Measurements from ENCODE around the gene SPC24. TPM values are rescaled to one million over a fixed set of nuclear protein-coding genes. Genes with fewer than 3 reads are reported as not detected.

Gene SPC24
- total RNA-seq, 4 donors from 2014 or later, result 0.24 to 1.1 (median 0.78) TPM; not detected in 1

GRCh38 chr19:11196406-11197287 lies 41.1 kb upstream of the SPC24 start:
- TF ChIP-seq POLR2A (IDR thresholded peaks at IDR 0.05) (no peak), CTCF (IDR thresholded peaks at IDR 0.05) (no peak)
- Histone ChIP-seq H3K27me3 (no peaks in the 10 kb centered on the region), H3K36me3 (peaks cover 14 to 18% of the 10 kb centered on the region in 2 donors), H3K9me3 (no peaks in the 10 kb centered on the region), H3K27ac (peak overlapping the region; percentile 81 to 90 (median 85)), H3K4me1 (peaks cover 27 to 47% of the 10 kb centered on the region in 2 donors), H3K4me3 (replicated peaks in 1 of 3) (peak overlapping the region; percentile 55 to 89 (median 83))
- intact Hi-C loops (cut with DNase I), result no loop called here
- DNase-seq, result peak; percentile 38 to 42
- WGBS, 2 donors, result 14 to 18% methylated on average over 41 to 45 of the region's 47 CpGs

DNA sequence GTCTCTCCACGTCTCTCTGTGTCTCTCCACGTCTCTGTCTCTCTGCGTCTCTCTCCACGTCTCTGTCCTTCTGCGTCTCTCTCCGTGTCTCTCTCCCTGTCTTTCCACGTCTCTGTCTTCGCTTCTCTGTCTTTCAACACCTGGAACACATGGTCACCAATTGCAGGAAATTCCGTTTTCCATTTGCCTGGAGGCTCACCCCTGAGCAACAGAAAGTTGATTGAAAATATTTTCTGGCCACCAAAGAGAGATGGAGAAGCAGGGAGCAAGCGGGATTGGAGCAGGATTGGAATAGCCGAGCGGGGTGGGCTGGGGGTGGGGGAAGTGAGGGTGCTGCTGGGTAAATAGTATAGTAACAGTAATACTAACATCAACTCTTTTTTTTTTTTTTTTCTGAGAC lies 40.1 kb upstream of the SPC24 start:
- H3K27ac ChIP-seq, result peak overlapping the region; percentile 60 to 90 (median 85)
- TF ChIP-seq CTCF (IDR thresholded peaks at IDR 0.05) (no peak), POLR2A (IDR thresholded peaks at IDR 0.05) (no peak)
- peaks cover 14 to 18% of the 10 kb centered on the region in 2 donors for H3K36me3 ChIP-seq
- no peak for DNase-seq
- no peaks in the 10 kb centered on the region for H3K27me3 ChIP-seq
- 74 to 80% methylated on average over 12 of the region's 12 CpGs for WGBS, 2 donors
- intact Hi-C loops (cut with DNase I), result no loop called here
- H3K4me1 ChIP-seq, result peaks cover 27 to 57% of the 10 kb centered on the region in 2 donors
- no peak overlapping the region for H3K4me3 ChIP-seq (replicated peaks in 1 of 3)
- H3K9me3 ChIP-seq, result no peaks in the 10 kb centered on the region

- 51 to 63% methylated on average over 15 of the region's 20 CpGs for WGBS, 2 donors
- peaks cover 14 to 18% of the 10 kb centered on the region in 2 donors for H3K36me3 ChIP-seq
- H3K27ac ChIP-seq, result peak overlapping the region; percentile 60 to 90 (median 78)
- no peaks in the 10 kb centered on the region for H3K27me3 ChIP-seq
- peak overlapping the region in 1 of 3 donors; percentile 2 for H3K4me3 ChIP-seq (replicated peaks in 1 of 3)
- H3K9me3 ChIP-seq, result no peaks in the 10 kb centered on the region
- H3K4me1 ChIP-seq, result peaks cover 33 to 64% of the 10 kb centered on the region in 2 donors
- no peak for TF ChIP-seq CTCF (IDR thresholded peaks at IDR 0.05)
- no peak for TF ChIP-seq POLR2A (IDR thresholded peaks at IDR 0.05)
- no peak for DNase-seq
- intact Hi-C loops (cut with DNase I), result no loop called here
Observed at GRCh38 chr19:11194656-11195558, 39.3 kb upstream of the SPC24 start.

DNA sequence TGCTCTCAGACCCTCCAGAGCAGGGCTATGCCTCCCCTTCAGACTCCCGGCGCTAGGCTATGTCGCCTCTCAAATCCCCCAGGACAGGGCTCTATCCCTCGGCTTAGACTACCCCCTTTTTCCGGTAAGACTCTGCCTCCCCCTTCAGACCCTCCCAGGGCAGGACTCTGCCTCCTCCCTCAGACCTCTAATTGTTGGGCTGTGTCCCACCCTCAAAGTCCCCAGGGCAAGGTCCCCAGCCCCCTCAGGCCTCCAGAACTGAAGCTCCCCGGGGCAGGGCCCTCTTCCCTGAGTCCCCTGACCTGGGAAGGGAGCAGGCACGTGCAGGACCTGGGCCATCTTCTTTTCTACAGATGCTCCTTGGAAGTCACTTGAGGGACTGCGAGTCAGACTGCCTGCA lies 38.6 kb upstream of the SPC24 start:
- H3K4me1 ChIP-seq, result peaks cover 37 to 70% of the 10 kb centered on the region in 2 donors
- 76 to 91% methylated on average over 6 to 8 of the region's 8 CpGs for WGBS, 2 donors

More for the DNA sequence above, 38.6 kb upstream of the SPC24 start:
- H3K27me3 ChIP-seq, result no peaks in the 10 kb centered on the region
- H3K36me3 ChIP-seq, result peaks cover 14 to 18% of the 10 kb centered on the region in 2 donors
- no peaks in the 10 kb centered on the region for H3K9me3 ChIP-seq
- TF ChIP-seq CTCF (IDR thresholded peaks at IDR 0.05) (no peak), POLR2A (IDR thresholded peaks at IDR 0.05) (no peak)
- H3K27ac ChIP-seq, result peak overlapping the region; percentile 39 to 90 (median 78)
- H3K4me3 ChIP-seq (replicated peaks in 1 of 3), result no peak overlapping the region
- DNase-seq, result no peak
- intact Hi-C loops (cut with DNase I), result no loop called here
